CD4-positive, alpha-beta T cell treated with Interleukin-4 for 4 hours (primary cell): ENCODE measurements around the gene NDUFS7.

ENCODE experiments used
- DNase-seq: peaks from one replicate; pipeline ENCODE4 v3.0.0-alpha.2; 2020

Gene NDUFS7

GRCh38 chr19:1386945-1387683, 3.4 kb downstream of the NDUFS7 start:
- DNase-seq: no peak

- no peak for DNase-seq
These were observed 4.3 kb downstream of the NDUFS7 start for GRCh38 chr19:1387684-1388636.

DNA sequence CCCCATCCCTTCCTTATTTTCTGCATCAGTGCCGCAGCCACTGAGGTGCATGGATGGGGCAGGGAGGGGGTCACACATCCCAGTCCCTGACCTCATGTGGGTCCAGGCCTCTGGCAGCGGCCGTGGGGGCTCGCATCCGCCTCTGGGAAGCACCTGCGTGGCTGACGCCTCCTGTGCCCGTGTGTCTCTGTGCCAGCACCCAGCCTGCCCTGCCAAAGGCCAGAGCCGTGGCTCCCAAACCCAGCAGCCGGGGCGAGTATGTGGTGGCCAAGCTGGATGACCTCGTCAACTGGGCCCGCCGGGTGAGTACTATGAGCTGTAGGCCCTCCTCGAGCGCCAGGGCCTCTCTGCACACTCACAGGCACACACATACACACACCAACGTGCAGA, 4.9 kb downstream of the NDUFS7 start:
- no peak for DNase-seq

GRCh38 chr19:1389033-1389940, 5.6 kb downstream of the NDUFS7 start:
- no peak for DNase-seq

DNA sequence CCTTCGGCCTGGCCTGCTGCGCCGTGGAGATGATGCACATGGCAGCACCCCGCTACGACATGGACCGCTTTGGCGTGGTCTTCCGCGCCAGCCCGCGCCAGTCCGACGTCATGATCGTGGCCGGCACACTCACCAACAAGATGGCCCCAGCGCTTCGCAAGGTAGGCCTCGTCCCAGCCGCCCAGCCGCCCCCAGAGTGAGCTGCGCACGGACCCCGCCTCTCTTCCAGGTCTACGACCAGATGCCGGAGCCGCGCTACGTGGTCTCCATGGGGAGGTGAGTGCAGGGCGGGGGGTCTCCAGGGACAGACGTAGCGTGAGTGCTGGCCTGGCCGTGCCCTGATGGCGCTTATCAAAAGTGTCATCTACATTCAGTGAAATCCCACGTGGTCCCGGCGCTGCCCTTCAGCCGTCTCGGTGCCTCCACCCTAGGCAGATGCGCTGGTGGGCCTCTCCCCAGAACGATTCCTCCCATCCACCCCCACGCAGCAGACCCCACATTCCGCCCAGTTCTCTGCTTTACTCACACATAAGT, 7.2 kb downstream of the NDUFS7 start:
- DNase-seq: no peak

GRCh38 chr19:1392407-1392806, 8.7 kb downstream of the NDUFS7 start:
- DNase-seq: no peak

DNA sequence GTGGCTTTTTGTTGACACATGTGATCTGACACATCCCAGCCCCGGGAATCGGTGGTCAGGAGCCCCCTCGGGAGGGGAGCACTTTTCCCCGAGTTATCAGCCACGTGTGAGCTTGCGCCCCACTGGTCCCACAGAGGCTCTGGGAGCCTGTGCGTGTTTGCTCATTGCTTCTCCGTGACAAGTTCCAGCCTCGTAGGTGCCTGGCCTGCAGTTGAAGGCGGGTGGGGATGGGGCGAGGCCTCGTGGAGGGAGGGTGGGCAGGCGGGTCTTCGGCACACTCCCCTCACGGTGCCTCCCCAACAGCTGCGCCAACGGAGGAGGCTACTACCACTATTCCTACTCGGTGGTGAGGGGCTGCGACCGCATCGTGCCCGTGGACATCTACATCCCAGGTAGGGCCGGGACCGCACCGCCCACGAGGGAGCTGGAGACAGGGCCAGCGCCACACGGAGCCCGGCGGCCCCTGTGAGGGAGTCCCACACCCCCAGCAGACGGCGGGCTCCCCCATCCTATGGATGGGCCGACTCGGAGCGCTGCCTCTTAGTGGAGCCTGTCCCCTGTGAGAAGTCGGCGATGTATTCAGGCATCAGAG, 9.3 kb downstream of the NDUFS7 start:
- DNase-seq: no peak

- no peak for DNase-seq
These were observed 10.1 kb downstream of the NDUFS7 start for GRCh38 chr19:1393841-1394240.

DNA sequence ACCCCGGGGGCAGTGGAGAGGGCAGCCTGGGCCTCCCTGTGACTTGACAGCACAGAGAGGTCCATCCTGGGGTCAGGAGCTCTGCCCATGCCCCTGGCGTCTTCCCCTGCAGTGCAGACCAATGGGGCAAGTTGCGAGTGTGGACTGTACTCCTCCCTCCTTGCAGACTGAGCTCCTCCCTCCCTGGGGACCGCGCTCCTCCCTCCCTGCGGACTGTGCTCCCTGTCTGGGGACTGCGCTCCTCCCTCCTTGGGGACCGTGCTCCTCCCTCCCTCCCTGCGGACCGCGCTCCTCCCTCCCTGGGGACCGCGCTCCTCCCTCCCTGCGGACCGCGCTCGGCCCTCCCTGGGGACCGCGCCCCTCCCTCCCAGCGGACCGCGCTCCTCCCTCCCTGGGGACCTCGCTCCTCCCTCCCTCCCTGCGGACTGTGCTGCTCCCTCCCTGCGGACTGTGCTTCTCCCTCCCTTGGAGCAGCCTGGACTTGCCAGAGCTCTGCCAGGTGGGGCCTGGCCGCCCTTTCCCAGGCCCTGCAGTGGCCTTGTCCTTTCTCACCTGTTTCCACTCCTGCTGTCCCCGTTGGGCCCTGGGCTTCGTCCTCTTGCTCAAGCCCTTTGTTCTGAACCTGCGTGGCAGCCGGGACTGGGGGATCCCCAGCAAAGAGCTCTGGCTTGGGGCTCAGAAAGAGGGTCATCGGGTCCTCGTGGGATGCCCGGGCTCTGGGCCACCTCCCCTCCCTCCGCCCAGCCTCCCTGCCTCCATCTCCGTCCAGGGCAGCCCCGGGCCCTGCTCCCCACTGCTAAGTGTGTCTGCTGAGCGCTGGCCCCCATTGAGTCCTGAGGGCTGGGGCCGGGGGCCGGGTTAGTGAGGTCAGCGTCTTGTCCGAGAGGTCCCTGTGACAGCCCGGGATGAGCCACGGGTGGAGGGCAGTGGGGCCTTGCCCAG, 10.8 kb downstream of the NDUFS7 start:
- DNase-seq: no peak

DNA sequence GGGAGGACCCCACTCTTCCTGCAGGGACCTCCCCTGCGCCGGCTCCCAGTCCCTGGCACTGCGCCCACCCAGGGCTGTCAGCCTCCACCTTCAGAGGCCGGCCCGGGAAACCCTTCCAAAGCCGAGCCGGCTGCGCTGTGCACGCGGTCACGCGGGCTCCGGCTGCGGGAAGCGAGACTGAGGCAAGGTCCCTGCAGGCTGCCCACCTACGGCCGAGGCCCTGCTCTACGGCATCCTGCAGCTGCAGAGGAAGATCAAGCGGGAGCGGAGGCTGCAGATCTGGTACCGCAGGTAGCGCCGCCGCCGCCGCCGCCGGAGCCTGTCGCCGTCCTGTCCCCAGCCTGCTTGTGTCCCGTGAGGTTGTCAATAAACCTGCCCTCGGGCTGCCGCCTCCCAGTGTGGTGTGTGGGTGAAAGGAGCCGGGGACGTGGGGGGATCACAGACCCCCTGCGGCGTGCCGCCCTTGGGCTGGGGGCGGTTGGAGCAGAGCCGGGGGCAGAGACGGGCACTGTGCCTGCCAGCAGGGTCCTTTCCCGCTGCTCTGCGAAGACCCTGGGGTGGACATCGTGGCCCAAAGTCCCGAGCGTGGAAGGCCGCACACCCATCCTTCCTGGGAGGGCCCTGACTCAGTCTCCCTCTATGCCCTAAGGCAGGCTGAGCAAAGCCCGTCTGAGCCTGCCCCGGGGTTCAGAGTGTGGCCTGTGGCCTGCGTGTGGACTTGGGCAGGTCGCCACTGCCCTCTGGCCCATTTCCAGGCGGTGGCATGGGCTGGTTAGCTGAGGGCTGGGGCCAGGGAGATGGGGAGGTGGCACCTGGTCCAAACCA, 11.7 kb downstream of the NDUFS7 start:
- no peak for DNase-seq

- DNase-seq: no peak
These were observed 12.5 kb downstream of the NDUFS7 start for GRCh38 chr19:1396019-1396767.

GRCh38 chr19:1396768-1397679, 13.3 kb downstream of the NDUFS7 start:
- no peak for DNase-seq

DNA sequence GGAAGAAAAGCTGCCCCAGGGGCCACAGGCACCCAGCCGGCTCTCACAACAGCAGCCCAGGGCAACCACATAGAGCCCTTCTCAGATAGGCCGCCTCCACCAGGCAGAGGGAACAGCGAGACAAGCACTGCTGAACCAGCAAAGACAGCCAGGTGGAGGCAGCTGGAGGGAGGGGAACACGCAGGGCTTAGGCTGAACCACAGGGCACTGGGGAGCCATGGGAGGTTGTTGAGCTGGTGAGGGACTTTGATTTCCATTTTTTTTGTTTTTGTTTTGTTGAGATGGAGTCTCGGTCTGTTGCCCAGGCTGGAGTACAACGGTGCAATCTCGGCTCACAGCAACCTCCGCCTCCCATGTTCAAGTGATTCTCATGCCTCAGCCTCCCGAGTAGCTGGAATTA, 14.1 kb downstream of the NDUFS7 start:
- no peak for DNase-seq

DNA sequence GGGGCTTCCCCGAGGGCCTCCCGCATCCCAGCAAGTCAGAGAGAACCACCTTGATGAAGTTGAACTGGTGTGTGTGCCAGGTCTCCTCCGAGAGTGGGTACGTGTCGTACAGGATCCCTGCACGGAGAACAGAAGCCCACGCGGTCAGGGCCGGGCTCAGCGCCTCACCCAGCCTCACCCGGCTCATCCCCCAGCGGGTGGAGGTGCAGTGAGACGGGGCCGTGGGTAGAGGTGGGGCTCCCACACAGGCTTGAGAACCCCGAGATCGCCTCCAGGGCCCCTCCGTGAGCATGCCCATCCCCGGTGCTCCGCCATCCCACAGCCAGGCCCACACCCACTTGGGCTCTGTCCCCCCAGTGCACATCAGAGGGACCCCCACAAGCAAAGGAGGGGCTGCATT, 15.4 kb downstream of the NDUFS7 start:
- no peak for DNase-seq

DNA sequence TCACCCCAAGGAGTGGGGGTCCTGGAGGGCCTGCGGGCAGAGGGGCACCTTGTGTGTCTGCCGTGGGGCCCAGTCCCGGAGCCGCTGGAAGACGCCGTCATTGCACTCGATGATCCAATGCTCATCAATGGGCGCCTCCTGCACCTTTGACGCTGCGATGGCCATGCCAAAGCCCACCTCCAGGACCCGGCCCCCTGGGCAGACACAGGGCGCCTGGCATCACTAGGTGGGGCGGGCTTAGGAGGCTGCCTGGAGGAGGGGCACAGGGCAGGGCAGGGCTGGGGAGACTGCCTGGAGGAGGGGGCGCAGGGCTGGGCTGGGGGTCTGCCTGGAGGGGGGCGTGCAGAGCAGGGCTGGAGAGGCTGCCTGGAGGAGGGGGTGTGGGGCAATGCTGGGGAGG, 16.0 kb downstream of the NDUFS7 start:
- no peak for DNase-seq

- no peak for DNase-seq
These were observed 16.8 kb downstream of the NDUFS7 start for GRCh38 chr19:1400281-1401137.

DNA sequence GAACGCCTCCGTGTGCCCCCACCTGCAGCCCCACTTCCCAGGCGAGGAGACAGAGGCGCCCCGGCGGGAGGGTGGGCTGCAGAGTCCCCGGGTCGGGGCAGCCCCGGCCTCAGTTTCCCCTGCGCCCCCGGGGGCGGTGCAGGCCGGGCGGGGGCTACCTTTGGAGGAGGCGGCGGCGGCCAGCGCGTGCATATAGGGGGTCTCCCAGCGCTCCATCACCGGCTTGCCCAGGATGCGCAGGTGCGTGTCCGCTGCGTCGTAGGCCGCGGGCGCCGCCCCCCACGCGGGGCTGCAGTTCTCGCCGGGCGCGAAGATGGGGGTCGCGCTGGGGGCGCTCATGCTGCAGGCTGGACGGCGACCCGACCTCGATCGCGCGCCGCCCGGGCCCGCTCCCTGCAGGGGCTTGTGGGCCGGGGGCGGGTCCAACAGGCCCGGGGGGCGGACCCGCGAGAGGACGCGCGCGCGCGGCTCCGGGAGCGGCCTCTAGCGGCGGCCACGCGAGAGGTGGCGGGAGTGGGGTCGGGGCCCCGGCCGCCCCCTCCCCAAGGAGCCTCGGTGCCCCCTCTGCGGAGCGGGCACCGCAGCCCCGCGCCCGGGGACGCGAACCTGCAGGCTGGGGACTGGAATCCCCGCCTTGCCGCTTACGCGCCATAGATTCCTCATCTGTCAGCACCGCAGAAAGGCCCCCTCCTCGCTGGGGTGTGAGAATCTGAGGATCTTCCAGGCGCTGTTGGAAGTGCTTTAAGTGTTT, 17.6 kb downstream of the NDUFS7 start, which contains the start of gene GAMT:
TSS of gene GAMT (minus strand) at position 405 of the 751 bp plus-strand sequence. CDS start at position 339, 66 bp downstream.
- DNase-seq: peak; percentile 32
